ENCODE results near the gene NOL6. TPM values are rescaled to one million over a fixed set of nuclear protein-coding genes. Genes with fewer than 3 reads are reported as not detected.
A peak's percentile ranks its signal among the peaks of the same experiment; 100 is the strongest.
"Not testable (repeated sequence)": the region's sequence is repeated elsewhere in the genome, so short reads cannot be mapped to it uniquely, and the experiment has no call there.

Gene NOL6
- total RNA-seq, 1 experiment from 2014 or later: 18.6 TPM

GRCh38 chr9:33511184-33511517 is 37.4 kb upstream of the NOL6 start:
- H3K9ac ChIP-seq (ENCODE audit: low read length); H3K79me2 ChIP-seq (ENCODE audit: low read length); H3K27me3 ChIP-seq (ENCODE audit: low read length); H3K4me3 ChIP-seq (ENCODE audit: low read length); DNase-seq; H3K9me2 ChIP-seq (replicated peaks; ENCODE audit: insufficient read depth, low read length); H3K4me2 ChIP-seq (ENCODE audit: low read depth, low read length, poor library complexity, severe bottlenecking); H2AFZ ChIP-seq (ENCODE audit: low read length); H4K20me1 ChIP-seq (ENCODE audit: insufficient read depth, low read depth, low read length); H3K36me3 ChIP-seq (ENCODE audit: insufficient read depth, low read length); H3K4me1 ChIP-seq (ENCODE audit: low read length); H3K27ac ChIP-seq (ENCODE audit: low read length); H3K9me3 ChIP-seq (ENCODE audit: low read length): not testable (repeated sequence)

DNA sequence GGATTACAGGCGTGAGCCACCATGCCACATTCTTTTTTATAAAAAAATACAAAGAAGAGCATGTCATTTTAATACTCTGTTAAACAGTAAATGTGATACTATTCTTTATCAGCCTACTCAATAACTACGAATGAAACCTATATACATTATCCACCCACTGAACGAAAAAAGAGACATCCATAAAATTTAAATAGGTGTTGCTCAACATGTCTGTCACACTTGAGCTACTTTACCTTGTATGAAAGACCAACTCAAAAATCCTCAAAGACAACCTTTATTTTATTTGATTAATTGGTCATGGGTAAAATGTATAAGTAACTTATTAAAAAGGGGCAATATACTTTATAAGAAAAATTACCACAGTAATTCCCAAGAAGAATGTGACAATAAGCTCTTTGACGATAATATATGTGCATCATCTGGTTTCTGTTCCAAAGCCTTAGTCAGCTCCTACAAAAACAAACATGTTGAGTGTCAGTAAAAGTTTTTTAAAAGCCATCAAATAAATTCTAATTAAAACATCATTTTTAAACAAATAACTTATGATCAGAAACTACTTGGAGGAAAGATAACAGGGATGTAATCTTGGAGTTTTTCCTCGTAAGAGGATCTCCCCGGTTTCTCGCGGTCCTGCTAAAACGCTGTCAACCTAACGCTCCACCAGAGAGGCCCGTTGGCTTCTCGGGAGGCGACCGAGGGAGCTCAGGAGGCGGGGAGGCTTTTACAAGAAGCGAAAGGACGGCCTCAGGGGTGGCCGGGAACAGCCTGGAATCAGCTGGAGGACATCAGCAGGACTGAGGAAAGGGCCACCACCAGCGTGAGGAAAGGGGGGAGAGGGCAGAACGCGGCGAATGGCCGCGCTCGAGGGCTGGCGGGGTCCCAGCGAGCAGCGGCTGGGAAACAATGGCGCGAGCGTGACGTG is 36.8 kb upstream of the NOL6 start:
- Histone ChIP-seq H3K4me1 (ENCODE audit: low read length) (no peaks in the 10 kb centered on the region), H3K27me3 (ENCODE audit: low read length) (no peaks in the 10 kb centered on the region), H3K79me2 (ENCODE audit: low read length) (no peaks in the 10 kb centered on the region), H3K4me3 (ENCODE audit: low read length) (no peak overlapping the region), H3K4me2 (ENCODE audit: low read depth, low read length, poor library complexity, severe bottlenecking) (no peak overlapping the region), H2AFZ (ENCODE audit: low read length) (no peak overlapping the region), H3K27ac (ENCODE audit: low read length) (no peak overlapping the region), H4K20me1 (ENCODE audit: insufficient read depth, low read depth, low read length) (no peaks in the 10 kb centered on the region), H3K9me3 (ENCODE audit: low read length) (no peaks in the 10 kb centered on the region), H3K9me2 (replicated peaks; ENCODE audit: insufficient read depth, low read length) (no peaks in the 10 kb centered on the region), H3K9ac (ENCODE audit: low read length) (no peak overlapping the region), H3K36me3 (ENCODE audit: insufficient read depth, low read length) (no peaks in the 10 kb centered on the region)
- DNase-seq: no peak

DNA sequence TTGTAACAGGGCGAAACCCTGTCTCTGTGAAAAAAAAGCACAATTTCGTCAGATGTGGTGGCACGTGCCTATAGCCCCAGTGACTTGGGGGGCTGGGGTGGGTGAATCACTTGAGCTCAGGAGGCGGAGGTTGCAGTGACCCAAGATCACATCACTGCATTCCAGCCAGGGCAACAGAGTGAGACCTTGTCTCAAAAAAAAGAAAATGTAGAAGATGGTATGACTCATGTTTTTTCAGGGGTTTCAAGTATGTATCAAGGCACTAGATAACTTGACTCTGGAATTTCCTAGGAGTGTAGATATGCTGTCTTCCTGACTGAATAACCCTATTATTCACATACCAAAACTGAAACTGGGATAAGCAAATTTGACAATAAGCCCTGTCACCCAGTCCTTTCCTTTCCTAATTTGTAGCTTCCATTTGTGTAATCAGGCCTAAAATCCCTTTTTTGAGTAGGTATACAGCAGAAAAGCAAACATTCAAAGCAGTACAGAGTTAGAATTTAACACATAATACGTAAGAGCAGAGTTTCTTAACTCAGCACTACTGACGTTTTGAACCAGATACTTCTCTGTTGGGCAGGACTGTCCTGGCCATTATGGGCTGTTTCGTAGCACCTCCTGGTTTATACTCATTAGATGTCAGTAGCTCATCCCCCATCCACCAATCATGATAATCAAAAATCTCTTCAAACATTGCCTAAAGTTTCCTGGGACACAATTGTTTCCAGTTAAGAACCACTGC is 33.1 kb upstream of the NOL6 start:
- no peak overlapping the region for H2AFZ ChIP-seq (ENCODE audit: low read length)
- no peaks in the 10 kb centered on the region for H3K9me3 ChIP-seq (ENCODE audit: low read length)
- no peaks in the 10 kb centered on the region for H3K4me1 ChIP-seq (ENCODE audit: low read length)
- no peaks in the 10 kb centered on the region for H3K36me3 ChIP-seq (ENCODE audit: insufficient read depth, low read length)
- no peaks in the 10 kb centered on the region for H4K20me1 ChIP-seq (ENCODE audit: insufficient read depth, low read depth, low read length)
- no peaks in the 10 kb centered on the region for H3K79me2 ChIP-seq (ENCODE audit: low read length)
- no peak overlapping the region for H3K4me2 ChIP-seq (ENCODE audit: low read depth, low read length, poor library complexity, severe bottlenecking)
- H3K27ac ChIP-seq (ENCODE audit: low read length): no peak overlapping the region
- H3K27me3 ChIP-seq (ENCODE audit: low read length): no peaks in the 10 kb centered on the region
- H3K4me3 ChIP-seq (ENCODE audit: low read length): no peak overlapping the region
- H3K9me2 ChIP-seq (replicated peaks; ENCODE audit: insufficient read depth, low read length): no peaks in the 10 kb centered on the region
- no peak overlapping the region for H3K9ac ChIP-seq (ENCODE audit: low read length)
- no peak for DNase-seq

- Histone ChIP-seq H3K4me1 (ENCODE audit: low read length) (no peaks in the 10 kb centered on the region), H3K4me2 (ENCODE audit: low read depth, low read length, poor library complexity, severe bottlenecking) (no peak overlapping the region), H3K4me3 (ENCODE audit: low read length) (no peak overlapping the region), H3K9me2 (replicated peaks; ENCODE audit: insufficient read depth, low read length) (no peaks in the 10 kb centered on the region), H3K79me2 (ENCODE audit: low read length) (no peaks in the 10 kb centered on the region), H3K27me3 (ENCODE audit: low read length) (no peaks in the 10 kb centered on the region), H3K9me3 (ENCODE audit: low read length) (no peaks in the 10 kb centered on the region), H4K20me1 (ENCODE audit: insufficient read depth, low read depth, low read length) (no peaks in the 10 kb centered on the region), H3K9ac (ENCODE audit: low read length) (no peak overlapping the region), H3K36me3 (ENCODE audit: insufficient read depth, low read length) (no peaks in the 10 kb centered on the region), H2AFZ (ENCODE audit: low read length) (no peak overlapping the region), H3K27ac (ENCODE audit: low read length) (no peak overlapping the region)
- peak; percentile 71 for DNase-seq
These were observed 24.7 kb upstream of the NOL6 start for GRCh38 chr9:33498387-33498786.

DNA sequence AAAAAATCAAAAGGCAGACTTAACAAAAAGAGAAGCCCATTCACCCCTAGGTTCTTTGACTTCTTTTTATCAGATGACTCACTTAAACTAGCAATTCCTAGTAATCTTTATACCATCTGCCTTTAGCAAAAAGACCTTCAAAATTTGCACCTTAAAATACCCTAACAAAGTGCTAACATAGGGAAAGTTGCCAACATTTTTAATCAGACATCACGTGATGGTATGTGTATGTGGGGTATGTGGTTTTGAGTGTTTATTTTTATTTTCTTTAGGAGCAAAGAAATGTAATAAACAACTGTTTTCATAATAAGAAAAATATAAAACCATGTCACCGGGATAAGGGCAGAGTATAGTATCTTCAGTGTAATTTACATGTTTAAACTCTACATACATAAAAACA is 20.1 kb upstream of the NOL6 start:
- not testable (repeated sequence) for H3K79me2 ChIP-seq (ENCODE audit: low read length); H2AFZ ChIP-seq (ENCODE audit: low read length); DNase-seq; H3K27ac ChIP-seq (ENCODE audit: low read length); H3K4me2 ChIP-seq (ENCODE audit: low read depth, low read length, poor library complexity, severe bottlenecking); H3K9ac ChIP-seq (ENCODE audit: low read length); H3K9me3 ChIP-seq (ENCODE audit: low read length); H3K4me3 ChIP-seq (ENCODE audit: low read length); H3K36me3 ChIP-seq (ENCODE audit: insufficient read depth, low read length); H4K20me1 ChIP-seq (ENCODE audit: insufficient read depth, low read depth, low read length); H3K27me3 ChIP-seq (ENCODE audit: low read length); H3K4me1 ChIP-seq (ENCODE audit: low read length); H3K9me2 ChIP-seq (replicated peaks; ENCODE audit: insufficient read depth, low read length)

- Histone ChIP-seq H3K4me1 (ENCODE audit: low read length) (no peaks in the 10 kb centered on the region), H3K36me3 (ENCODE audit: insufficient read depth, low read length) (no peaks in the 10 kb centered on the region), H3K27ac (ENCODE audit: low read length) (no peak overlapping the region), H4K20me1 (ENCODE audit: insufficient read depth, low read depth, low read length) (no peaks in the 10 kb centered on the region), H3K9me3 (ENCODE audit: low read length) (no peaks in the 10 kb centered on the region), H3K27me3 (ENCODE audit: low read length) (no peaks in the 10 kb centered on the region), H3K4me2 (ENCODE audit: low read depth, low read length, poor library complexity, severe bottlenecking) (no peak overlapping the region), H3K9me2 (replicated peaks; ENCODE audit: insufficient read depth, low read length) (no peaks in the 10 kb centered on the region), H3K4me3 (ENCODE audit: low read length) (no peak overlapping the region), H3K79me2 (ENCODE audit: low read length) (no peaks in the 10 kb centered on the region), H2AFZ (ENCODE audit: low read length) (no peak overlapping the region), H3K9ac (ENCODE audit: low read length) (no peak overlapping the region)
- DNase-seq: no peak
These were observed 15.3 kb upstream of the NOL6 start for GRCh38 chr9:33489066-33489465.

DNA sequence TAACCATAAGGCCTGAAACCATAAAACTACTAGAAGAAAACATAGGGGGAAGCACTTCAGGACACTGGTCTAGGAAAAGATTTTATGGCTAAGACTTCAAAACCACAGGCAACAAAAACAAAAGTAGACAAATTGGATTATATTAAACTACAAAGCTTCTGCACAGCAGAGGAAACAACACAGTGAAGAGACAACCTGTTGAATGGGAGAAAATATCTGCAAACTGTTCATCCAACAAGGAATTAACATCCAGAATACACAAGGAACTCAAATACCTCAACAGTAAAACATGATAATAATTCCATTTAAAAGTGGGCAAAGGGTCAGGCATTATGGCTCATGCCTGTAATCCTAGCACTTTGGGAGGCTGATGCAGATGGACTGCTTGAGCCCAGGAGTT is 11.6 kb upstream of the NOL6 start:
- H4K20me1 ChIP-seq (ENCODE audit: insufficient read depth, low read depth, low read length); H3K4me2 ChIP-seq (ENCODE audit: low read depth, low read length, poor library complexity, severe bottlenecking); H2AFZ ChIP-seq (ENCODE audit: low read length): not testable (repeated sequence)

GRCh38 chr9:33480976-33481375 is 7.3 kb upstream of the NOL6 start:
- no peak overlapping the region for H3K9ac ChIP-seq (ENCODE audit: low read length)
- H3K27me3 ChIP-seq (ENCODE audit: low read length): no peaks in the 10 kb centered on the region
- H3K4me3 ChIP-seq (ENCODE audit: low read length): no peak overlapping the region
- no peaks in the 10 kb centered on the region for H3K4me1 ChIP-seq (ENCODE audit: low read length)
- H3K9me3 ChIP-seq (ENCODE audit: low read length): no peaks in the 10 kb centered on the region
- H3K79me2 ChIP-seq (ENCODE audit: low read length): no peaks in the 10 kb centered on the region
- no peak overlapping the region for H3K27ac ChIP-seq (ENCODE audit: low read length)
- H3K4me2 ChIP-seq (ENCODE audit: low read depth, low read length, poor library complexity, severe bottlenecking): no peak overlapping the region
- DNase-seq: no peak
- no peaks in the 10 kb centered on the region for H3K9me2 ChIP-seq (replicated peaks; ENCODE audit: insufficient read depth, low read length)
- H4K20me1 ChIP-seq (ENCODE audit: insufficient read depth, low read depth, low read length): no peaks in the 10 kb centered on the region
- no peaks in the 10 kb centered on the region for H3K36me3 ChIP-seq (ENCODE audit: insufficient read depth, low read length)
- no peak overlapping the region for H2AFZ ChIP-seq (ENCODE audit: low read length)

More for the DNA sequence above, 11.6 kb upstream of the NOL6 start:
- not testable (repeated sequence) for H3K4me3 ChIP-seq (ENCODE audit: low read length); H3K9me2 ChIP-seq (replicated peaks; ENCODE audit: insufficient read depth, low read length); DNase-seq; H3K9me3 ChIP-seq (ENCODE audit: low read length); H3K4me1 ChIP-seq (ENCODE audit: low read length); H3K27ac ChIP-seq (ENCODE audit: low read length); H3K79me2 ChIP-seq (ENCODE audit: low read length); H3K9ac ChIP-seq (ENCODE audit: low read length); H3K36me3 ChIP-seq (ENCODE audit: insufficient read depth, low read length); H3K27me3 ChIP-seq (ENCODE audit: low read length)

Measured in Karpas-422 (cell line).